HG03342 (cell line): ENCODE measurements around the gene MDM4.
"Not testable (repeated sequence)": the region's sequence is repeated elsewhere in the genome, so short reads cannot be mapped to it uniquely, and the experiment has no call there.

Source experiments
- ATAC-seq: cut with Tn5 transposase; IDR thresholded peaks from one replicate; pipeline ENCODE4 v1.9.1; 2021; ENCODE audit warnings: mild to moderate bottlenecking, moderate library complexity; ENCODE audit not compliant: unreplicated experiment

The MDM4 gene

GRCh38 chr1:204560002-204560401 is 43.8 kb downstream of the MDM4 start:
- not testable (repeated sequence) for ATAC-seq

GRCh38 chr1:204560590-204561150 is 44.5 kb downstream of the MDM4 start:
- no peak for ATAC-seq

- ATAC-seq = no peak
These were observed 46.1 kb downstream of the MDM4 start for GRCh38 chr1:204562075-204562990.

GRCh38 chr1:204563307-204563706 is 47.1 kb downstream of the MDM4 start:
- ATAC-seq = no peak

GRCh38 chr1:204563780-204564179 is 47.6 kb downstream of the MDM4 start:
- ATAC-seq = no peak

- ATAC-seq = peak; percentile 84
These were observed 48.6 kb downstream of the MDM4 start for GRCh38 chr1:204564835-204565234.

GRCh38 chr1:204565617-204566582 is 49.7 kb downstream of the MDM4 start:
- peak; percentile 47 for ATAC-seq

GRCh38 chr1:204566583-204566955 is 50.4 kb downstream of the MDM4 start:
- ATAC-seq = no peak

- no peak for ATAC-seq
These were observed 50.9 kb downstream of the MDM4 start for GRCh38 chr1:204567071-204567470.

GRCh38 chr1:204568576-204569315 is 52.5 kb downstream of the MDM4 start:
- no peak for ATAC-seq

- ATAC-seq = no peak
These were observed 53.3 kb downstream of the MDM4 start for GRCh38 chr1:204569478-204569877.

GRCh38 chr1:204570021-204570420 is 53.8 kb downstream of the MDM4 start:
- ATAC-seq = not testable (repeated sequence)

GRCh38 chr1:204571128-204571527 is 54.9 kb downstream of the MDM4 start:
- ATAC-seq = no peak

- ATAC-seq = no peak
These were observed 55.4 kb downstream of the MDM4 start for GRCh38 chr1:204571631-204572030.

- no peak for ATAC-seq
These were observed 57.0 kb downstream of the MDM4 start for GRCh38 chr1:204572923-204573922.

- no peak for ATAC-seq
These were observed 58.0 kb downstream of the MDM4 start for GRCh38 chr1:204574016-204574864.

GRCh38 chr1:204574865-204575163 is 58.6 kb downstream of the MDM4 start:
- ATAC-seq = no peak
